ENCODE measurements around the gene SAP30BP.

SAP30BP gene

DNA sequence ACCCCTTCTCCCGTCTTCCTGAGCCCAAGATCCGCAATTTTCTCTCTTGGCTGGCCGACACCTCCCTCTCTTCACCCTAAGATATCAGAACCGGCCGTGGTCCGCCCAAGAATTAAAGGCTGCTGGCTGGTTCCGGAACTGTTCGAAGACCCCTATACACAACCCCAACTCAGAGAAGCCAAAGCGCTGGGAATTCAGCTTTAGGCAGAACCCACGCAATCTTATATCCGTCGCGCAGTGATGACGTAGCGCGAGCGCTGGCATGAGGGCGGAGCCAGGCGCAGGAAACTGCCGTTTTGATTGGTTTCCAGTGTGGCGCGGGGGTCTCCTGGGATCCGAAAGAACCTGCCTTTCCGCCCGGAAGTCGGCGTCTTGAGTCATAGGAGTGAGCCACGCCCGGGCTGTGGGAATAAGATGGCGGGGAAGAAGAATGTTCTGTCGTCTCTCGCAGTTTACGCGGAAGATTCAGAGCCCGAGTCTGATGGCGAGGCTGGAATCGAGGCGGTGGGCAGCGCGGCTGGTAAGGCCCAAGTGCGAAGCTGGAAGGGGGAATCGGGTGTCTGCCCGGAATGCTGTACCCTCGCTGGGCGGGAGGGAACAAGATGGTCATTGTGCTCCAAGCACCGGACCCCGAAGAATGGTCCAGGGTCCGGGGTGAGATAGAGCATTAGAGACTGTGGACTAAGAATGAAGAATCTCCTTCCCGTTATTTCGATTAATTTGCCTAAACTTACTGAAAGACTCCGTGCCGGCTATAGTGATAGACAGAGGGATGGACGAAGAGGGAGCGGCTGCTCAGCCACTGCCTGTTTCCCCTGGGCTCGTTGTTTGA is at the start of gene SAP30BP, which contains the start of gene RECQL5 (continued):
- TF ChIP-seq, protein P1, sequence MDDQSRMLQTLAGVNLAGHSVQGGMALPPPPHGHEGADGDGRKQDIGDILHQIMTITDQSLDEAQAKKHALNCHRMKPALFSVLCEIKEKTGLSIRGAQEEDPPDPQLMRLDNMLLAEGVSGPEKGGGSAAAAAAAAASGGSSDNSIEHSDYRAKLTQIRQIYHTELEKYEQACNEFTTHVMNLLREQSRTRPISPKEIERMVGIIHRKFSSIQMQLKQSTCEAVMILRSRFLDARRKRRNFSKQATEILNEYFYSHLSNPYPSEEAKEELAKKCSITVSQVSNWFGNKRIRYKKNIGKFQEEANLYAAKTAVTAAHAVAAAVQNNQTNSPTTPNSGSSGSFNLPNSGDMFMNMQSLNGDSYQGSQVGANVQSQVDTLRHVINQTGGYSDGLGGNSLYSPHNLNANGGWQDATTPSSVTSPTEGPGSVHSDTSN (CRISPR knock-in tag; IDR thresholded peaks at IDR 0.05): 0 out of 2 replicates have a peak, but pooled peaks have one; percentile 23
- TF ChIP-seq TCF7L2 (IDR thresholded peaks at IDR 0.05; ENCODE audit: borderline replicate concordance, low read depth, low read length): no peak
- TF ChIP-seq PRDM6 (tag by site-specific recombination; IDR thresholded peaks at IDR 0.05): no peak
- TF ChIP-seq ZNF530 (tag by site-specific recombination; IDR thresholded peaks at IDR 0.05; ENCODE audit: low read depth): no peak
- TF ChIP-seq PRDM1 (tag by site-specific recombination; IDR thresholded peaks at IDR 0.05): no peak
- TF ChIP-seq ZNF626 (tag by site-specific recombination; IDR thresholded peaks at IDR 0.05): no peak
- no peak for TF ChIP-seq ZSCAN4 (tag by site-specific recombination; IDR thresholded peaks at IDR 0.05)
- TF ChIP-seq GLIS1 (tag by site-specific recombination; IDR thresholded peaks at IDR 0.05): peak; percentile 52; the same call in 1 of the 2 replicates
- TF ChIP-seq KLF17 (tag by site-specific recombination; IDR thresholded peaks at IDR 0.05): peak; percentile 36; the same call in 1 of the 2 replicates
- TF ChIP-seq, protein P2, sequence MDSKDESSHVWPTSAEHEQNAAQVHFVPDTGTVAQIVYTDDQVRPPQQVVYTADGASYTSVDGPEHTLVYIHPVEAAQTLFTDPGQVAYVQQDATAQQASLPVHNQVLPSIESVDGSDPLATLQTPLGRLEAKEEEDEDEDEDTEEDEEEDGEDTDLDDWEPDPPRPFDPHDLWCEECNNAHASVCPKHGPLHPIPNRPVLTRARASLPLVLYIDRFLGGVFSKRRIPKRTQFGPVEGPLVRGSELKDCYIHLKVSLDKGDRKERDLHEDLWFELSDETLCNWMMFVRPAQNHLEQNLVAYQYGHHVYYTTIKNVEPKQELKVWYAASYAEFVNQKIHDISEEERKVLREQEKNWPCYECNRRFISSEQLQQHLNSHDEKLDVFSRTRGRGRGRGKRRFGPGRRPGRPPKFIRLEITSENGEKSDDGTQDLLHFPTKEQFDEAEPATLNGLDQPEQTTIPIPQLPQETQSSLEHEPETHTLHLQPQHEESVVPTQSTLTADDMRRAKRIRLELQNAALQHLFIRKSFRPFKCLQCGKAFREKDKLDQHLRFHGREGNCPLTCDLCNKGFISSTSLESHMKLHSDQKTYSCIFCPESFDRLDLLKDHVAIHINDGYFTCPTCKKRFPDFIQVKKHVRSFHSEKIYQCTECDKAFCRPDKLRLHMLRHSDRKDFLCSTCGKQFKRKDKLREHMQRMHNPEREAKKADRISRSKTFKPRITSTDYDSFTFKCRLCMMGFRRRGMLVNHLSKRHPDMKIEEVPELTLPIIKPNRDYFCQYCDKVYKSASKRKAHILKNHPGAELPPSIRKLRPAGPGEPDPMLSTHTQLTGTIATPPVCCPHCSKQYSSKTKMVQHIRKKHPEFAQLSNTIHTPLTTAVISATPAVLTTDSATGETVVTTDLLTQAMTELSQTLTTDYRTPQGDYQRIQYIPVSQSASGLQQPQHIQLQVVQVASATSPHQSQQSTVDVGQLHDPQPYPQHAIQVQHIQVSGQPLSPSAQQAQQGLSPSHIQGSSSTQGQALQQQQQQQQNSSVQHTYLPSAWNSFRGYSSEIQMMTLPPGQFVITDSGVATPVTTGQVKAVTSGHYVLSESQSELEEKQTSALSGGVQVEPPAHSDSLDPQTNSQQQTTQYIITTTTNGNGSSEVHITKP (tag by site-specific recombination; IDR thresholded peaks at IDR 0.05): peak; percentile 61
- TF ChIP-seq ZNF423 (tag by site-specific recombination; IDR thresholded peaks at IDR 0.05): no peak
- TF ChIP-seq ZNF585B (tag by site-specific recombination; IDR thresholded peaks at IDR 0.05): no peak
- no peak for TF ChIP-seq TRIM28 (IDR thresholded peaks at IDR 0.05; ENCODE audit: borderline replicate concordance, low read length)
- 0 out of 2 replicates have a peak, but pooled peaks have one; percentile 35 for TF ChIP-seq HOXD13 (CRISPR knock-in tag; IDR thresholded peaks at IDR 0.05; ENCODE audit: borderline replicate concordance)
- no peak for TF ChIP-seq ZNF549 (tag by site-specific recombination; IDR thresholded peaks at IDR 0.05)
- TF ChIP-seq ZNF223 (tag by site-specific recombination; IDR thresholded peaks at IDR 0.05): no peak
- TF ChIP-seq ZNF677 (tag by site-specific recombination; IDR thresholded peaks at IDR 0.05): no peak
- TF ChIP-seq ZNF776 (tag by site-specific recombination; IDR thresholded peaks at IDR 0.05; ENCODE audit: borderline replicate concordance): no peak
- TF ChIP-seq ZNF416 (tag by site-specific recombination; IDR thresholded peaks at IDR 0.05): no peak
- TF ChIP-seq ZNF391 (tag by site-specific recombination; IDR thresholded peaks at IDR 0.05; ENCODE audit: borderline replicate concordance, low read depth): no peak
- TF ChIP-seq ZXDB (tag by site-specific recombination; IDR thresholded peaks at IDR 0.05): peak; percentile 83
- TF ChIP-seq ZNF324 (tag by site-specific recombination; IDR thresholded peaks at IDR 0.05): no peak
- peak; percentile 86 for TF ChIP-seq ZFHX2 (tag by site-specific recombination; conservative IDR thresholded peaks at IDR 0.05)
- TF ChIP-seq ZNF214 (tag by site-specific recombination; IDR thresholded peaks at IDR 0.05; ENCODE audit: borderline replicate concordance): no peak
- TF ChIP-seq HOXA7 (CRISPR knock-in tag; IDR thresholded peaks at IDR 0.05; ENCODE audit: borderline replicate concordance): no peak
- TF ChIP-seq FEZF1 (tag by site-specific recombination; IDR thresholded peaks at IDR 0.05): no peak
- TF ChIP-seq ZNF660 (tag by site-specific recombination; IDR thresholded peaks at IDR 0.05): no peak; the same call in 1 of the 2 replicates
- TF ChIP-seq ZNF654 (tag by site-specific recombination; IDR thresholded peaks at IDR 0.05; ENCODE audit: low read depth): no peak

All from HEK293 (cell line).